ENCODE measurements around the gene MLLT1. TPM values are rescaled to one million over a fixed set of nuclear protein-coding genes. Genes with fewer than 3 reads are reported as not detected.

The MLLT1 gene
- total and polyA plus RNA-seq, 8 donors, result 3.1 to 33.8 (median 19.6) TPM

GRCh38 chr19:6236310-6237291, 43.2 kb downstream of the MLLT1 start:
- peak overlapping the region; percentile 76 to 83 (median 80) for H3K27ac ChIP-seq
- 39 to 68% (median 49%) methylated on average over 14 to 39 of the region's 39 CpGs for WGBS, 5 donors
- H3K27me3 ChIP-seq, result no peaks in the 10 kb centered on the region
- H3K36me3 ChIP-seq, result no peaks in the 10 kb centered on the region
- intact Hi-C loops (cut with DNase I; ENCODE audit: low total_unique reads), result no loop called here
- TF ChIP-seq EP300 (IDR thresholded peaks at IDR 0.05) (no peak), POLR2AphosphoS5 (IDR thresholded peaks at IDR 0.05) (peak in 2 of 3 donors; percentile 79 to 93), CTCF (IDR thresholded peaks at IDR 0.05) (peak in 1 of 7 experiments; percentile 6), POLR2A (IDR thresholded peaks at IDR 0.05) (no peak)
- H3K4me1 ChIP-seq, result peaks cover 84 to 99% (median 93%) of the 10 kb centered on the region in 4 donors
- no peaks in the 10 kb centered on the region for H3K9me3 ChIP-seq
- peak; percentile 85 to 99 for DNase-seq
- H3K4me3 ChIP-seq, result no peak overlapping the region

- Histone ChIP-seq H3K36me3 (peaks cover 2 to 4% (median 2%) of the 10 kb centered on the region in 4 donors), H3K4me3 (no peak overlapping the region), H3K27ac (peak overlapping the region; percentile 70 to 83 (median 80)), H3K27me3 (no peaks in the 10 kb centered on the region), H3K4me1 (peaks cover 86 to 96% (median 89%) of the 10 kb centered on the region in 4 donors), H3K9me3 (no peaks in the 10 kb centered on the region)
- no peak for DNase-seq
- intact Hi-C loops (cut with DNase I; ENCODE audit: low total_unique reads), result no loop called here
- TF ChIP-seq POLR2A (IDR thresholded peaks at IDR 0.05) (no peak), CTCF (IDR thresholded peaks at IDR 0.05) (no peak), POLR2AphosphoS5 (IDR thresholded peaks at IDR 0.05) (no peak), EP300 (IDR thresholded peaks at IDR 0.05) (no peak)
- 71 to 81% (median 77%) methylated on average over 19 to 26 of the region's 26 CpGs for WGBS, 5 donors
These were observed 44.5 kb downstream of the MLLT1 start for GRCh38 chr19:6235031-6235951.

GRCh38 chr19:6234527-6234926, 45.2 kb downstream of the MLLT1 start:
- peaks cover 78 to 91% (median 84%) of the 10 kb centered on the region in 4 donors for H3K4me1 ChIP-seq
- peak overlapping the region in 1 of 4 donors; percentile 5 for H3K4me3 ChIP-seq
- intact Hi-C loops (cut with DNase I; ENCODE audit: low total_unique reads), result no loop called here

More at GRCh38 chr19:6234527-6234926, 45.2 kb downstream of the MLLT1 start:
- Histone ChIP-seq H3K36me3 (peaks cover 9 to 12% (median 10%) of the 10 kb centered on the region in 4 donors), H3K9me3 (no peaks in the 10 kb centered on the region), H3K27ac (peak overlapping the region; percentile 47 to 83 (median 76)), H3K27me3 (no peaks in the 10 kb centered on the region)
- 51 to 73% (median 60%) methylated on average over 8 of the region's 8 CpGs for WGBS, 5 donors
- DNase-seq, result no peak
- TF ChIP-seq POLR2A (IDR thresholded peaks at IDR 0.05), result no peak
- no peak for TF ChIP-seq CTCF (IDR thresholded peaks at IDR 0.05)
- TF ChIP-seq EP300 (IDR thresholded peaks at IDR 0.05), result no peak
- TF ChIP-seq POLR2AphosphoS5 (IDR thresholded peaks at IDR 0.05), result no peak

Data from stomach (tissue), 9 donors.